Ovary (tissue), 3 donors: ENCODE measurements around the gene PHOSPHO2.

Source experiments
- POLR2A ChIP-seq: fragments of 450-650 bp; IDR thresholded peaks from one replicate; pipeline ENCODE4 v1.6.1; 2017; ENCODE audit warnings: antibody characterized with exemption, mild to moderate bottlenecking, moderate library complexity
- TF ChIP-seq, protein P1 (sequence below), 3 donors: fragments of 450-650 bp in 2 of 3; fragments of 200-600 bp in 1 of 3; IDR thresholded peaks; one replicate each; pipeline versions ENCODE4 v1.5.1 to v1.8.0; 2016 to 2022; ENCODE audit warnings: antibody characterized with exemption in 3 of 3, mild to moderate bottlenecking in 1 of 3
- donor health status: DM: no; HTN: no; CAD: no.

DNA sequence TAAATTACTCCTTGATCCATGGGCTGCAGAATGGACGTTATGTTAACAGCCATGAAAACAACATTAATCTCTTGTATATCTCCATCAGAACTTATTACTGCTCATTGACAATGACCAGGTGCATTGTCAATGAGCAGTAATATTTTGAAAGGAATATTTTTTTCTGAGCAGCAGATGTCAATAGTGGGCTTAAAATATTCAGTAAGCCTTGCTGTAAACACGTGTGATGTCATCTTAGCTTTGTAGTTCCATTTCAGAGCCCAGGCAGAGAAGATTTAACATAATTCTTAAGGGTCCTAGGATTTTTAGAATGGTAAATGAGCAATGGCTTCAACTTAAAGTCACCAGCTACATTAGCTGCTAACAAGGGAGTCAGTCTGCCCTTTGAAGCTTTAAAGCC, 26.7 kb upstream of the PHOSPHO2 start:
- TF ChIP-seq, protein P1, sequence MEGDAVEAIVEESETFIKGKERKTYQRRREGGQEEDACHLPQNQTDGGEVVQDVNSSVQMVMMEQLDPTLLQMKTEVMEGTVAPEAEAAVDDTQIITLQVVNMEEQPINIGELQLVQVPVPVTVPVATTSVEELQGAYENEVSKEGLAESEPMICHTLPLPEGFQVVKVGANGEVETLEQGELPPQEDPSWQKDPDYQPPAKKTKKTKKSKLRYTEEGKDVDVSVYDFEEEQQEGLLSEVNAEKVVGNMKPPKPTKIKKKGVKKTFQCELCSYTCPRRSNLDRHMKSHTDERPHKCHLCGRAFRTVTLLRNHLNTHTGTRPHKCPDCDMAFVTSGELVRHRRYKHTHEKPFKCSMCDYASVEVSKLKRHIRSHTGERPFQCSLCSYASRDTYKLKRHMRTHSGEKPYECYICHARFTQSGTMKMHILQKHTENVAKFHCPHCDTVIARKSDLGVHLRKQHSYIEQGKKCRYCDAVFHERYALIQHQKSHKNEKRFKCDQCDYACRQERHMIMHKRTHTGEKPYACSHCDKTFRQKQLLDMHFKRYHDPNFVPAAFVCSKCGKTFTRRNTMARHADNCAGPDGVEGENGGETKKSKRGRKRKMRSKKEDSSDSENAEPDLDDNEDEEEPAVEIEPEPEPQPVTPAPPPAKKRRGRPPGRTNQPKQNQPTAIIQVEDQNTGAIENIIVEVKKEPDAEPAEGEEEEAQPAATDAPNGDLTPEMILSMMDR (IDR thresholded peaks at IDR 0.05), result no peak
- TF ChIP-seq POLR2A, result no peak
